GM12801 (cell line): ENCODE measurements around the gene OSM.

Experiments
- CTCF ChIP-seq: IDR thresholded peaks from one replicate; pipeline ENCODE4 v1.5.1; 2011; ENCODE audit warnings: control low read depth; ENCODE audit not compliant: insufficient read length; ENCODE audit errors: extremely low read depth

Gene OSM

GRCh38 chr22:30219668-30220278 lies 46.9 kb downstream of the OSM start:
- no peak for TF ChIP-seq CTCF

GRCh38 chr22:30219049-30219654 lies 47.5 kb downstream of the OSM start:
- TF ChIP-seq CTCF, result no peak

GRCh38 chr22:30217698-30218560 lies 48.7 kb downstream of the OSM start:
- no peak for TF ChIP-seq CTCF

GRCh38 chr22:30216710-30217109 lies 49.9 kb downstream of the OSM start:
- TF ChIP-seq CTCF, result no peak

GRCh38 chr22:30214703-30215407 lies 51.8 kb downstream of the OSM start:
- no peak for TF ChIP-seq CTCF

- TF ChIP-seq CTCF, result no peak
These were observed 53.6 kb downstream of the OSM start for GRCh38 chr22:30212996-30213441.
